MV-4-11 (cell line): ENCODE results near the gene SPP1.
"Not testable (repeated sequence)": the region's sequence is repeated elsewhere in the genome, so short reads cannot be mapped to it uniquely, and the experiment has no call there.

Source experiments
- DNase-seq: peaks from one replicate; lab custom pipeline; 2025; lab: John Stamatoyannopoulos, UW

The SPP1 gene

DNA sequence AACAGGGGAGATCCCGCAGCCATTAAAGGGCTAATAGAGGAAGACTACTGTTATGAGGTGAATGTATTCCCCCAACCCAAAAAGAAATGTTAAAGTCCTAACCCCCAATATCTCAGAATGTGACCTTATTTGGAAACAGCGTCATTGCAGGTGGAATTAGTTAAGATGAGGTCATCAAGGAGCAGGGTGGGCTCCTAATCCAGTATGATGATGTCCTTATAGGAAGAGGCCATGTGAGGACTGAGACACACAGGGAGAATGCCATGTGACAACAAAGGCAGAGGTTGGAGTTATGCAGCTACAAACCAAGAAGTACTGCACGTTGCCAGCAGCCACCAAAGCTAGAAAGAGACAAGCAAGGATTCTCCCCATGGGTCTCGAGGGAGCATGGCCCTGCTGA, 14.3 kb downstream of the SPP1 start:
- DNase-seq: no peak

DNA sequence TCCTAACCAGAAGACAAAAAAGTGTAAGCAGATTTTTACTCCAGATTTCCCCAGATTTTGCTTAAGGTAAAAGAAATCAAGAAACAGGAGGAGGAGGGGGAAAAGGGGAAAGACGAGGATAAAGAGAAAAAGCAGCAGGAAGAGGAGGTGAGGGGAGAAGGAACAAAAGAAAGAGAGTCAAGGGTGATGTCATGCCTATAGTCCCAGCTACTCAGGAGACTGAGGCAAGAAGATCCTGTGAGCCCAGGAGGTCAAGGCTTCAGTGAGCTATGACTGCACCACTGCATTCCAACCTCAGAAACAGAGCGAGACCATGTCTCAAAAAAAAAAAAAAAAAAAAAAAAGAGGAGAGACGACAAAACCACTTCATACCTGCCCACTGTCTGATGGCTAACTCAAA, 19.9 kb downstream of the SPP1 start:
- no peak for DNase-seq

- not testable (repeated sequence) for DNase-seq
Measured at GRCh38 chr4:87999191-87999691, 23.7 kb downstream of the SPP1 start.

GRCh38 chr4:88001871-88002270, 26.4 kb downstream of the SPP1 start:
- no peak for DNase-seq

GRCh38 chr4:88002786-88003185, 27.3 kb downstream of the SPP1 start:
- no peak for DNase-seq

- DNase-seq: no peak
Measured at GRCh38 chr4:88003261-88003660, 27.7 kb downstream of the SPP1 start.

DNA sequence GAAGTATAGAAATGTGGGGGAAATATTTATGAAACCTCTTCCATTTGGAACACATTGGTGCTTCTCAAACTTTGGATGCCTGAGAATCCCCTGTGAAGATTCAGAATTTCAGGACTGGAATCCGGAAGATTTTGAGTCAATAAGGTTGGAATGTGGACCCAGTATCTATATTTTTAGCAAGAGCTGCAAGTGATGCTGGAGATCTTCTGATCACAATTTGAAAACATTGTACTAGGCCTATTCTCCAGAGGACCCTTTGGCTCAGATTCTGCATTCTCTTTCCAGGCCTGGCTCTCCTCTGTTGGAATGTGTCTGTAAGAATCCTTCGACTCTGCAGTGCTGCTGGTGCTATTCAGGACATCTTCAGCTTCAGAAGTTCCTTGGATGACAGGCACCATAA, 29.6 kb downstream of the SPP1 start:
- DNase-seq: no peak

- DNase-seq: no peak
Measured at GRCh38 chr4:88005946-88006345, 30.4 kb downstream of the SPP1 start.

GRCh38 chr4:88006956-88007303, 31.4 kb downstream of the SPP1 start:
- no peak for DNase-seq

- DNase-seq: peak; percentile 42
Measured at GRCh38 chr4:88007304-88008121, 32.0 kb downstream of the SPP1 start, which contains the start of gene PKD2. TSS of gene PKD2 (plus strand) at chr4:88007635. CDS start at chr4:88007734, 99 bp downstream.

DNA sequence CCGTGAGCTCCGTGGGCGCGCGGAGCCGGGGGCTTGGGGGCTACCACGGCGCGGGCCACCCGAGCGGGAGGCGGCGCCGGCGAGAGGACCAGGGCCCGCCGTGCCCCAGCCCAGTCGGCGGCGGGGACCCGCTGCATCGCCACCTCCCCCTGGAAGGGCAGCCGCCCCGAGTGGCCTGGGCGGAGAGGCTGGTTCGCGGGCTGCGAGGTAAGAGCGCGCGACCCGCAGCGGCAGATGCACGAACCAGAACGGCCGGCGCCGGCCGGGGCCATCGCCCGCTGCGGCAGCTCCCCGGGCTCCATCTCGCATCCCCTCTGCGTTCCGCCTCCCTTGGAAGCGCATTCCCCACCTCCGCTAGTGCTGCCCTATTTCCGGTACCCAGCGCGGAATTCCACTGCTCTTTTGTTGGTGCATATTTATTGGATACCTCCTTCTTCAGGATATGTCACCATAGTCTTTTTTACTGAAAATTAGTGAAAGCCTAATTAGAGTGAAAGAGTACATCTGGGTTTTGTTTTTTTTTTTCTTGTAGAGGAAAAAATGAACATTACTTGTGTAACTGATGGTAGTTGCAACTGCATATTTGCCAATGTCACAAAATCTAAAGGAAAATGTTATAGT, 32.7 kb downstream of the SPP1 start:
- no peak for DNase-seq

- no peak for DNase-seq
Measured at GRCh38 chr4:88008743-88009171, 33.2 kb downstream of the SPP1 start.

GRCh38 chr4:88009871-88010270, 34.4 kb downstream of the SPP1 start:
- DNase-seq: no peak

- no peak for DNase-seq
Measured at GRCh38 chr4:88010966-88011365, 35.5 kb downstream of the SPP1 start.

DNA sequence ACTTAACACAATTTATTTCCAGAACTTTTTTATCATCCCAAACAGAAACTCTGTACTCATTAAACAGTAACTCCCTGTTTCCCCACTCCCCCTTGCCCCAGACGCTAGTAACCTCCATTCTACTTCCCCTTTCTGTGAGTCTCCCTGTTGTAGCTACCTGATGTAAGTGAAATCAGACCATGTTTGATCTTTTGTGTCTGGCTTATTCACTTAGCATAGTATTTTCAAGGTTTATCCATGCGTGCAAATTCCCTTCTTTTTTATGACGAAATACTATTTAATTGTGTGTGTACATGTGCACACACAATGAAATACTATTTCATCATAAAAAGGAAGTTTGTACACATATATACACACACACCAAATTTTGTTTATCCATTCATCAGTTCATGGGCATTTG, 37.1 kb downstream of the SPP1 start:
- DNase-seq: peak; percentile 70

DNA sequence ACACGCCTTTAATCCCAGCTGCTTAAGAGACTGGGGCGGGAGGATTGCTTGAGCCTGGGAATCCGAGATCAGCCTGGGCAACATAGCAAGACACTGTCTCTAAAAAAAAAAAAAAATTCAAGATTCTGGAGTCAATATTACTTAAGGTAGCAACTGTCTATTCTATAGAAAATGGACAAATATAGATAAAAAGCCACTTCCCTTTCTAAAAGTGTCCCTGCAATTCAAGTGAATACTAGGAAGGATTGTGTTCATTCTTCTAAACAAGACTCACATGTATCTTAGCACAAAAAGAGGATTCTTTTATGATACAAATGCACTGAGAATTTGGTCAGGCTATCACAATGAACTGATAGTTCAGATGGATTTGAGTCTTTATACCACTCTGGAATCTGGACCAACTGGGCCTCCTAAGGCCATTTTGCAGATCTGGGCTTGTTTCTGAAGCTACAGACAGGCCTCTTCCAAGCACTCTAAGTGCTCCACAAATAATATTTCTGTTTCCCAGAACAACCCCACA, 38.9 kb downstream of the SPP1 start:
- peak; percentile 61 for DNase-seq

DNA sequence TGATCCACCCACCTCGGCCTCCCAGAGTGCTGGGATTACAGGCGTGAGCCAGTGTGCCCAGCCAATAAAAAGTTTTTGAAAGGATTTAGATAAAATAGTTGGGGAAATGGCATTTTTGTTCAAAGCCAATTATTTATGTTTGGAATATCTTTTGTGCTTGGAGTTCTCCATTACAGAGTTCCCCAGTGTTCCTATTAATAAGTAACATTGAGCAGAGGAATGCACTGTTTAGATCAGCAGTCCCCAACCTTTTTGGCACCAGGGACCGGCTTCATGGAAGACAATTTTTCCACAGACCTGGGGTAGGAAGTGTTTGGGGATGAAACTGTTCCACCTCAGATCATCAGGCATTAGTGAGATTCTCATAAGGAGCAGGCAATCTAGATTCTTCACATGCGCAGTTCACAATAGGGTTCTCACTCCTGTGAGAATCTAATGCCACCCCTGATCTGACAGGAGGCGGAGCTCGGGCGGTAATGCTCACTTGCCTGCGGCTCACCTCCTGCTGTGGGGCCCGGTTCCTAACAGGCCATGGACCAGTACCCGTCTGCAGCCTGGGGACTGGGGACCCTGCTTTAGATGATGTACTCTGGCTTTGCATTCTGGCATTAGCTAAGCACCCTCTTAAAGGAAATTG, 40.3 kb downstream of the SPP1 start:
- no peak for DNase-seq

- no peak for DNase-seq
Measured at GRCh38 chr4:88017516-88018297, 42.2 kb downstream of the SPP1 start.

DNA sequence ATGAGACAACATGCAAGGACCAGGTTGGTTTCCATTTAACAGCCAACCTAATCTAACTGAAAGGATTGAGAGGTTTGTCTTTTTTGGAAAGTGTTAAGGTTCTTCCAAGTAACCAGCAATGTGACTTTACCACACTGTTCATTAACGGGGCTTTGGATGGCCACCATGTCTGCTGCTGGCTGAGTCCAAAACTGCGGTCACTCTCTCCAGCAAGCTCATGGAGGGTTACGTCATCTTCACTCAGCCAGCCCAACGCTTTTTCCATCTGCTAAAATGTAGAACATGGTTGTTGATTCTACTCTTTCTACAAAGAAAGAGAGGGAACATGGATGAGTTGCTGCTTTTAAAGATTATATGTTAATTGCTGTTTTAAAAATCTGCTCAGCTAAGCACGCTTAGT, 43.0 kb downstream of the SPP1 start:
- DNase-seq: peak; percentile 73

GRCh38 chr4:88021824-88022223, 46.3 kb downstream of the SPP1 start:
- peak; percentile 37 for DNase-seq

DNA sequence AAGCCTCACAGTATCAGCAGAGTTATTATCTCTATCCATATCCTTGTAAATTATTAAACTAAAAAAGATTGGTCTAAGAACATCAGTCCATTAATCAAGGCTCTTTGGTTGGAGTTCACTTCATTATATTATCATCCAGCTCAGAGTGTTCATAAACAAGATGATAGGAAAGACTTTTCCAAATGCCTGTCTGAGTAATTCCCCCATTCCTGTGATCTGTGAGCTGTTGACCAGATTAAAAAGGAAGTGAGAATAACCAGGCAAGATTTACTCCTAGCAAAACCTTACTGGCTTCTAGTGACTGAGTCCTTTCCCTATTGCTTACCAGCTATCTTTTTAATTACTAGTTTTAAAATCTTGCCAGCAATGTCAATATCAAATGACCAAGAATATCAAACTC, 46.8 kb downstream of the SPP1 start:
- DNase-seq: peak; percentile 59
